Spleen (tissue), 11 donors: Measurements from ENCODE around the gene NEO1. TPM values are rescaled to one million over a fixed set of nuclear protein-coding genes. Genes with fewer than 3 reads are reported as not detected.

Experiments used
- DNase-seq: peaks from one replicate; pipeline ENCODE4 v3.0.0-alpha.2; 2020
- H3K27ac ChIP-seq, 8 donors: fragments of 200-600 bp; sonication (generic) in 7 of 8; 1 replicate in 4 of 8; 2 replicates in 4 of 8; pipeline versions ENCODE4 v1.5.0 to v1.8.0; 2016 to 2021; ENCODE audit warnings: inconsistent platforms in 4 of 8, mild to moderate bottlenecking in 4 of 8, moderate library complexity in 1 of 8
- H3K27me3 ChIP-seq, 7 donors: fragments of 200-600 bp; sonication (generic) in 6 of 7; replicated peaks in 1 of 7; 1 replicate in 4 of 7; 2 replicates in 3 of 7; pipeline versions ENCODE4 v1.5.0 to v1.8.0; 2016 to 2021; ENCODE audit warnings: inconsistent platforms in 3 of 7, mild to moderate bottlenecking in 1 of 7
- H3K36me3 ChIP-seq, 6 donors: fragments of 200-600 bp; sonication (generic) in 5 of 6; 1 replicate in 4 of 6; 2 replicates in 2 of 6; pipeline versions ENCODE4 v1.5.0 to v1.8.0; 2016 to 2021; ENCODE audit warnings: inconsistent platforms in 2 of 6
- H3K4me1 ChIP-seq, 6 donors: fragments of 200-600 bp; sonication (generic) in 5 of 6; 1 replicate in 3 of 6; 2 replicates in 3 of 6; pipeline versions ENCODE4 v1.5.0 to v1.8.0; 2016 to 2021; ENCODE audit warnings: inconsistent platforms in 3 of 6
- H3K4me3 ChIP-seq, 8 donors: fragments of 200-600 bp; sonication (generic) in 7 of 8; 1 replicate in 4 of 8; 2 replicates in 4 of 8; pipeline versions ENCODE4 v1.5.0 to v1.8.0; 2016 to 2021; ENCODE audit warnings: inconsistent platforms in 4 of 8, mild to moderate bottlenecking in 4 of 8, moderate library complexity in 2 of 8
- H3K9me3 ChIP-seq, 8 donors: fragments of 200-600 bp; sonication (generic) in 7 of 8; 1 replicate in 4 of 8; 2 replicates in 4 of 8; pipeline versions ENCODE4 v1.5.0 to v1.8.0; 2016 to 2021; ENCODE audit warnings: inconsistent platforms in 4 of 8
- CTCF ChIP-seq, 11 experiments: fragments of 200-600 bp in 7 of 11; fragments of 450-650 bp in 4 of 11; sonication (generic) in 4 of 11; IDR thresholded peaks in 8 of 11; conservative IDR thresholded peaks in 3 of 11; 1 replicate in 7 of 11; 2 replicates in 4 of 11; pipeline versions ENCODE4 v1.4.0 to v1.8.0; 2016 to 2021; ENCODE audit warnings: antibody characterized with exemption in 11 of 11, inconsistent platforms in 4 of 11, mild to moderate bottlenecking in 1 of 11
- POLR2A ChIP-seq, 3 donors: fragments of 450-650 bp; IDR thresholded peaks; one replicate each; pipeline ENCODE4 v1.5.1; 2017; ENCODE audit warnings: antibody characterized with exemption in 3 of 3, mild to moderate bottlenecking in 1 of 3
- POLR2AphosphoS5 ChIP-seq, 3 donors: sonication (generic); formaldehyde crosslinking; IDR thresholded peaks; one replicate each; pipeline ENCODE4 v1.5.1; 2017; ENCODE audit warnings: antibody characterized with exemption in 3 of 3
- WGBS, 5 donors: extraction: QIAGEN DNeasy Blood & Tissue Kit in 3 of 5; methylation state at CpG; one replicate each; pipeline versions ENCODE4 v1.1.5 to v1.1.7; 2013 to 2018; 5-methylcytosine and 5-hydroxymethylcytosine counted together
- intact Hi-C: fragments of 100-400 bp; cut with DNase I; formaldehyde crosslinking; loops from one replicate; pipeline ENCODE4 v1.15.0; 2023; ENCODE audit warnings: low total_unique reads
- polyA plus RNA-seq, 3 donors: library from polyadenylated mRNA; stranded (reverse); fragments of 200-250 nt; gene quantifications; one replicate each; pipeline ENCODE4 v1.2.1, GENCODE V29; 2013
- total RNA-seq, 7 donors: library from RNA; depleted of rRNA in 3 of 7; stranded (reverse); fragments of >200 nt in 3 of 7; fragmentation: NEBNext Ultra II Directional in 4 of 7; extraction: Animal tissue kit (Norgen Biotek cat#: 25700) in 4 of 7; gene quantifications; one replicate each; pipeline versions ENCODE4 v1.1.0 to v1.2.1, GENCODE V29; 2016 to 2021
- donor health status: healthy with polysubstance abuse.
- donor health status: DM: no; HTN: no; CAD: no; lungs with moderate emphysema.
- donor health status: DM: no; HTN: no; CAD: no.
- donor health status: Bipolar disorder and iron deficiency.
- donor health status: healthy.
- donor health status: DM: no; HTN: no; CAD: no.
- donor health status: DM: yes; HTN: yes; CAD: no.

Gene NEO1
- total and polyA plus RNA-seq, 10 donors: 1.4 to 14.3 (median 10.5) TPM

GRCh38 chr15:73056460-73056859, 4.2 kb downstream of the NEO1 start:
- intact Hi-C loops: no loop called here
- no peak overlapping the region for H3K4me3 ChIP-seq
- no peaks in the 10 kb centered on the region for H3K36me3 ChIP-seq
- no peak for DNase-seq
- WGBS, 5 donors: 81 to 88% (median 85%) methylated on average over 3 of the region's 3 CpGs
- no peak overlapping the region for H3K27ac ChIP-seq
- H3K27me3 ChIP-seq: peaks cover 0 to 85% (median 34%) of the 10 kb centered on the region in 7 donors
- no peak for TF ChIP-seq POLR2AphosphoS5 (IDR thresholded peaks at IDR 0.05)
- H3K9me3 ChIP-seq: no peaks in the 10 kb centered on the region
- H3K4me1 ChIP-seq: peaks cover 4 to 20% (median 15%) of the 10 kb centered on the region in 6 donors

- peaks cover 0 to 9% (median 4%) of the 10 kb centered on the region in 6 donors for H3K4me1 ChIP-seq
- intact Hi-C loops: no loop called here
These were observed 6.2 kb downstream of the NEO1 start for GRCh38 chr15:73058437-73058836.

GRCh38 chr15:73065114-73065513, 12.9 kb downstream of the NEO1 start:
- Histone ChIP-seq H3K27ac (no peak overlapping the region), H3K27me3 (peaks cover 0 to 55% (median 4%) of the 10 kb centered on the region in 7 donors), H3K4me1 (no peaks in the 10 kb centered on the region), H3K4me3 (no peak overlapping the region), H3K36me3 (no peaks in the 10 kb centered on the region), H3K9me3 (no peaks in the 10 kb centered on the region)
- DNase-seq: no peak
- TF ChIP-seq POLR2A (IDR thresholded peaks at IDR 0.05) (no peak), CTCF (IDR thresholded peaks at IDR 0.05 in 8 of 11, conservative IDR thresholded peaks at IDR 0.05 in 3 of 11) (no peak), POLR2AphosphoS5 (IDR thresholded peaks at IDR 0.05) (no peak)
- 78 to 93% (median 88%) methylated on average over 2 of the region's 2 CpGs for WGBS, 5 donors
- intact Hi-C loops: no loop called here

More at GRCh38 chr15:73058437-73058836, 6.2 kb downstream of the NEO1 start:
- no peak for DNase-seq
- no peaks in the 10 kb centered on the region for H3K9me3 ChIP-seq
- no peak for TF ChIP-seq POLR2A (IDR thresholded peaks at IDR 0.05)
- no peak for TF ChIP-seq POLR2AphosphoS5 (IDR thresholded peaks at IDR 0.05)
- no peak for TF ChIP-seq CTCF (IDR thresholded peaks at IDR 0.05 in 8 of 11, conservative IDR thresholded peaks at IDR 0.05 in 3 of 11)
- no peak overlapping the region for H3K4me3 ChIP-seq
- no peaks in the 10 kb centered on the region for H3K36me3 ChIP-seq
- H3K27me3 ChIP-seq: peaks cover 0 to 70% (median 18%) of the 10 kb centered on the region in 7 donors
- H3K27ac ChIP-seq: no peak overlapping the region

- no peak for DNase-seq
- TF ChIP-seq POLR2AphosphoS5 (IDR thresholded peaks at IDR 0.05) (no peak), POLR2A (IDR thresholded peaks at IDR 0.05) (no peak), CTCF (IDR thresholded peaks at IDR 0.05 in 8 of 11, conservative IDR thresholded peaks at IDR 0.05 in 3 of 11) (no peak)
- Histone ChIP-seq H3K27me3 (peaks cover 0 to 59% (median 4%) of the 10 kb centered on the region in 7 donors), H3K4me1 (no peaks in the 10 kb centered on the region), H3K9me3 (no peaks in the 10 kb centered on the region), H3K27ac (no peak overlapping the region), H3K4me3 (no peak overlapping the region), H3K36me3 (no peaks in the 10 kb centered on the region)
- whole genome bisulfite sequencing, 5 donors: 83 to 90% (median 87%) methylated on average over 5 of the region's 5 CpGs
- intact Hi-C loops: no loop called here
These were observed 16.8 kb downstream of the NEO1 start for GRCh38 chr15:73069109-73069508.

GRCh38 chr15:73072894-73073293, 20.6 kb downstream of the NEO1 start:
- 94 to 98% (median 95%) methylated on average over 3 of the region's 3 CpGs for WGBS, 5 donors

More at GRCh38 chr15:73072894-73073293, 20.6 kb downstream of the NEO1 start:
- TF ChIP-seq POLR2A (IDR thresholded peaks at IDR 0.05): no peak
- H3K4me3 ChIP-seq: no peak overlapping the region
- H3K36me3 ChIP-seq: no peaks in the 10 kb centered on the region
- no peak for DNase-seq
- H3K9me3 ChIP-seq: no peaks in the 10 kb centered on the region
- no peak overlapping the region for H3K27ac ChIP-seq
- H3K4me1 ChIP-seq: peaks cover 0 to 7% (median 0%) of the 10 kb centered on the region in 6 donors
- intact Hi-C loops: no loop called here
- peaks cover 0 to 67% (median 4%) of the 10 kb centered on the region in 7 donors for H3K27me3 ChIP-seq
